Central memory CD8-positive, alpha-beta T cell (primary cell): ENCODE measurements around the gene STARD3.
A peak's percentile ranks its signal among the peaks of the same experiment; 100 is the strongest.
"Not testable (repeated sequence)": the region's sequence is repeated elsewhere in the genome, so short reads cannot be mapped to it uniquely, and the experiment has no call there.

Source experiments
- ATAC-seq: fragments of 150-1000 bp; cut with Tn5 transposase; replicated peaks from 2 replicates; pipeline ENCODE4 v1.10.0; 2022; ENCODE audit warnings: mild to moderate bottlenecking, moderate FRiP score, moderate number of reproducible peaks; ENCODE audit not compliant: poor library complexity, severe bottlenecking; ENCODE audit errors: extremely low read depth
- DNase-seq, 2 donors: peaks; one replicate each; pipeline ENCODE4 v3.0.0; 2021; ENCODE audit warnings: low spot score in 2 of 2
- H3K27ac Mint-ChIP-seq: one replicate; pipeline ENCODE4 v1.8.0; 2022; ENCODE audit warnings: low read depth, mild to moderate bottlenecking, moderate library complexity, mixed read lengths
- H3K27me3 Mint-ChIP-seq: one replicate; pipeline ENCODE4 v1.8.0; 2022; ENCODE audit warnings: mixed read lengths
- H3K36me3 Mint-ChIP-seq: one replicate; pipeline ENCODE4 v1.8.0; 2022; ENCODE audit warnings: mild to moderate bottlenecking, moderate library complexity, mixed read lengths; ENCODE audit not compliant: insufficient read depth
- H3K4me1 Mint-ChIP-seq: one replicate; pipeline ENCODE4 v1.8.0; 2022; ENCODE audit warnings: mixed read lengths
- H3K4me3 Mint-ChIP-seq: one replicate; pipeline ENCODE4 v1.8.0; 2022; ENCODE audit warnings: mild to moderate bottlenecking, moderate library complexity, mixed read lengths
- H3K9me3 Mint-ChIP-seq: one replicate; pipeline ENCODE4 v1.8.0; 2022; ENCODE audit warnings: mixed read lengths

Gene STARD3

DNA sequence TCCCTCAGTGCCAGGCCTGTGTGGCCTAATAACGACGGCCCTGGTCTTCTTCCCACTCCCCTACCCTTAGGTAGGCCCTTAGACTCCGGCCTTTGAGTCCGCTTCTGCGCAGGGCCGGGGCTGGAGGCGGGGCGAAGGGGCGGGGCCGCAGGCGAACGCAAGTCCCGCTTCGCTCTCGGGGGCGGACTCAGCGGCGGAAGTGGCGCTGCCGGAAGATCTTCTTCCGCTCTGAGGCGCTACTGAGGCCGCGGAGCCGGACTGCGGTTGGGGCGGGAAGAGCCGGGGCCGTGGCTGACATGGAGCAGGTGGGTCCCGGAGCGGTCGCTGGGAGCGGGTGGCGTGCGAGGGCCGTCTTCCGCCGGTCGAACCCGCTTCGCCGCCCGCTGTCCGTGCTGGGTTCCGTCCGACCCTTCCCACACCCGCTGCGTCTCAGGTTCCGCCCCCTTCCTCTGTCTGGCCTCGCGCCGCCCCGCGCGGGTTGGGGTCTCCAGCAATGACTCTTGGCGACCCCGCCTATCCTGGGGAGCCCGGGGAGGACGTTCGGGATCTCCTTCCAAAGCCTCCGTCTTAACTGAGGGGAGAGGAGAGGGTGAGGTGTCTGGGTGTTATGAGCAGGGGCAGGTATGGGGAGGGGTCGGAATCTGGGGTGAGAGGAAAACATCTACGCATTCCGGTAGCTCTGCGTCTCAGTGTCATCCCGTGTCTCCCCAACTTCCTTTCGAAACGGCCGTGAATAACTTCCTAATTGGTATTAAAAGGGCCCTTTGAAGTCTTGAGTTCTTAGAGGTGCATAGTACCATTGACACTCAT, at the start of gene STARD3:
Gene STARD3 (plus strand): TSS at position 218 of the 810 bp plus-strand sequence. CDS start 16,388 bp downstream, outside the sequence.
- Mint-ChIP-seq H3K4me3 (peak within 1 kb of the TSS; percentile 87), H3K4me1 (peaks cover 61% of the 10 kb centered on the region), H3K36me3 (peaks cover 8% of the 10 kb centered on the region), H3K9me3 (no peaks in the 10 kb centered on the region), H3K27ac (peak within 1 kb of the TSS; percentile 88), H3K27me3 (peaks cover 2% of the 10 kb centered on the region)
- ATAC-seq, result peak; percentile 90
- peak; percentile 77 to 80 for DNase-seq

DNA sequence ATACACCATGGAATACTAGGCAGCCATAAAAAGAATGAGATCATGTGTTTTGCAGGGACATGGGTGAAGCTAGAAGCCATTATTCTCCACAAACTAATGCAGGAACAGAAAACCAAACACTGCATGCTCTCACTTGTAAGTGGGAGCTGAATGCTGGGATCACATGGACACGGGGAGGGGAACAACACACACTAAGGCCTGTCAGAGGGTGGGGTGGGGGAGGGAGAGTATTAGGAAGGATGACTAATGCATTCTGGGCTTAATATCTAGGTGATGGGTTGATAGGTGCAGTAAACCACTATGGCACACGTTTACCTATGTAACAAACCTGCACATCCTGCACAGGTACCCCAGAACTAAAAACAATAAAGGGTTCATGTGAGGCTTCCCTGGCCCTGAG, 46.8 kb upstream of the STARD3 start:
- H3K27me3 Mint-ChIP-seq, result peaks cover 51% of the 10 kb centered on the region
- ATAC-seq, H3K4me1 Mint-ChIP-seq, H3K4me3 Mint-ChIP-seq, DNase-seq, H3K36me3 Mint-ChIP-seq, H3K9me3 Mint-ChIP-seq, H3K27ac Mint-ChIP-seq: not testable (repeated sequence)

DNA sequence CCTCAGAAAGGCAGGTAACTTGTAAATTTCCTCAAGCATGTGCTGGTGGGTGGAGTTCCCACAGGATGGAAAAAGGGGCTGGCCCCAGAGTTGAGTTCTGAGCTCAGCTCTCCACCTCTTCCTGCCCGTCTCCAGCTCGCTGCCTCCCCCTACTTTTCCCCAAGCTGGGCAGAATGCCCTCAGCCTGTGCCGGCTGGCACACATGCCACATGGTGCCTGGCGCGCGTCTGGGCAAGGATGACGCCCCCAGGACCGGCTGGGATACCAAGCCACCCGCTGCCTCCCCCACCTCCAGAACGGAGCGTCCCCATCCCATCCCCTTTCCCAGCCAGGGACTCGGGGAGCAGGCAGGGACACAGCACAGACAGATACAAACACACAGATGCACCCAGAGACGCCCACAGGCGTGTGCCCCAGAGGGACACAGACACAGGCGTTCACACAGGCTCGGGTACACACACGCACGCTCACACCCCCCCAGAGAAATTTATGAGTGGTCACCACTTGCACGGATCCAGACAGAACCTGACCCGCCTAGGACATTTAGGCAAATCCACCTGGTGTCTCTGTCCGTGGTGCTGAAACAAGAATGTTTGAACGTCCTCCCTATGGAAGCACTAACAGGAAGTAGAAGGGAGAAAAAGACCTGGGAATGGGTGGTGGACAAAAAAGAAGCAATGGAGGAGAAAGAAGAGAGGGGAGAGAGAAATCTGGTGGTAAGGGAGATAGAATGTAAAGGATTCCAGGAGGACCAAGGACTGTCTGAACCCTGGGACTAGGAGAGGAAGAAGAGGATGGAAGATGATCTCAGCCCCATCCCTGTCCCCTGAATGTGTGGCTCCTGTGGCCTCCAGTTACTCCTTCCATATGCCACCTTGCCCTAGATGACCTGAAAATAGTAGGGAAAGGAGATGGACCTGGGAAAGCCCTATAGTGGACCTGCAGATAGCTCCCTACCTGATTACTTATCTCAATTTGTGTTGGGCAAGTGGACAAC, 44.7 kb upstream of the STARD3 start:
- Mint-ChIP-seq H3K4me3 (no peak overlapping the region), H3K36me3 (no peaks in the 10 kb centered on the region), H3K4me1 (peaks cover 12% of the 10 kb centered on the region), H3K27me3 (peaks cover 71% of the 10 kb centered on the region), H3K9me3 (no peaks in the 10 kb centered on the region), H3K27ac (no peak overlapping the region)
- no peak for DNase-seq
- no peak for ATAC-seq

DNA sequence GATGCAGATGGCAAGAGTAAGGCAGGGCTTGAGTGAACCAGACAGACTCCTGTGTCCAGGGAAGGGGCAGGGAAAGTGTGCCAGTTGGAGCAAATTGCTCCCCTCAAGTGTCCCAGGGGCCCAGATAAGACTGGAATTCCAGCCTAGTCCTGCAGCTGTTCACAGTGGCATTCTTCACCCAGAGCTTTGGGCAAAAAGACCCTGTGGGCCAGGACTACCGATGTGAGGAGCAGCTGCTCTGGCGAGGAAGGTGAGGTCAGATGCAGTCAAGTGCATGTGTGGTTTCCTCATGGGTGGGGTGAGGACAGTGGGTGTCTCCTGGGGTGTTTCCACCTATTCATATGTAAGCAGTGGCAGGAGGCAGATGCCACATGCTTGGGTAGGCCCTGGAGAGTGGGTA, 43.6 kb upstream of the STARD3 start:
- Mint-ChIP-seq H3K36me3 (no peaks in the 10 kb centered on the region), H3K9me3 (no peaks in the 10 kb centered on the region), H3K27me3 (peaks cover 83% of the 10 kb centered on the region), H3K4me3 (no peak overlapping the region), H3K27ac (no peak overlapping the region), H3K4me1 (peaks cover 17% of the 10 kb centered on the region)
- DNase-seq, result no peak
- ATAC-seq, result no peak

- Mint-ChIP-seq H3K27me3 (peaks cover 84% of the 10 kb centered on the region), H3K4me3 (no peak overlapping the region), H3K27ac (no peak overlapping the region), H3K36me3 (no peaks in the 10 kb centered on the region), H3K4me1 (peaks cover 21% of the 10 kb centered on the region), H3K9me3 (no peaks in the 10 kb centered on the region)
- DNase-seq (no peak), ATAC-seq (no peak)
Observed at GRCh38 chr17:39595294-39595693, 41.6 kb upstream of the STARD3 start.

DNA sequence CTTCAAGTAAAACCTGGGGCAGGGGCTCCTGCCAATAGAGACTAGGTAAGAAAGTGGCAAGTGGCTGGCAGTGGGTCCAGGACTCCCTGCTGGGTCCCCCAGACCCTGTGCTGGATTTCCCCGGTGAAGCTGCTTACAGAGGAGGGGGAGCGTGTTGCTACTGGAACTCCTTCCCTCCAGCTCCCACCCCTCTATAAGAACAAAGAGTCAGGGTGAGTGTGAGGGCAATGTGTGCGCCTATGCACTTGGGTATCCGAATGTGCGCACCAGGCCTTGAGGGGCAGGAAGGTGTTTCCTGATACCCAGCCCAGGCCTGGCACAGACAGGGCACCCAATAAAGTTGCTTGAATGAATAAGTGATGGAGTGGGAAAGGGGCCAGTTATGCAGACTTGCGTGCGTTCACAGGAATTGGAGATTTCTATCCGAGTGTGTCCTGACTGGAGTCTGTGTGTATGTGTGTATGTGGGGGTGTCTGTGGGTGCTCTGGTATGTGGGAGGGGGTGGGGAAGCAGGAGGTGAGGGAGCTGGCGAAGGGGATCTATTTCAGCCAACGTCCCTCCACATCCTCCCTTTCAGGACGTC, 40.9 kb upstream of the STARD3 start:
- Mint-ChIP-seq H3K27me3 (peaks cover 89% of the 10 kb centered on the region), H3K9me3 (no peaks in the 10 kb centered on the region), H3K27ac (no peak overlapping the region), H3K36me3 (no peaks in the 10 kb centered on the region), H3K4me3 (no peak overlapping the region), H3K4me1 (peaks cover 21% of the 10 kb centered on the region)
- ATAC-seq (no peak), DNase-seq (no peak)

DNA sequence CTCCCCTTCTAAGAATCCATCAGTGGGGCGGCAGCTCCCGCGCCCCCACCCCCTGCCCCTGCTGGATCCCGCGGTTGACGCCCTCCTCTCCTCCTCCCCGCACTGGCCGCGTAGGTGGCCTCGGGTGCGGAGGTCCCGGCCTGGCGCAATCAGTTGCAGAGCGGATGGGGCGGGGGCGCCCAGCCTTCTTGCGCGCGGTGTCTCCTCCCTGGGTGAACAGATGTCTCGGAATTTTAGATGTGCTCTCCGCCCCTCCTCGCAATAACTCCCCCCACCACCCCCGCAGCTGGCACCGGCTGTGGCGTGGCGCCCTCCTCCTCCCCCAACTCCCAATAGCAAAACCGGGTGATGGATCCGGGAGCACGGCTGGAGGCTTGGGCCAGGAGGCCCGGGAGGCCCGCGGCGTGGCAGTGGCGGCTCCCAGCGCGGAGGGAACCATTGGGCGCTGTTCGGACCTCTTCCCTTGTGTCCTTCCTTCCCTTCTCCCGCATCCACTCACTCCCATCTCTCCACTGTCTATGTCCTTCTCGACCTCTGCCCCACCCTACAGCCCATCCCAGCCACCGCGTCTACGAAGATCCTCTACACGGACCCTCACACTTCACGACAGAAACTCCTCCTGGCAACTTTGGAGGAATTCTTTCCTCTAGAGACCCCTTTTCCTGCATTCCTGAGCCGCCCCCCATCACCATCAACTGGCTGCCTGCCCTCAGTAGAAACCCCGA, 40.2 kb upstream of the STARD3 start:
- Mint-ChIP-seq H3K27me3 (peaks cover 89% of the 10 kb centered on the region), H3K9me3 (no peaks in the 10 kb centered on the region), H3K4me1 (peaks cover 21% of the 10 kb centered on the region), H3K27ac (no peak overlapping the region), H3K4me3 (no peak overlapping the region), H3K36me3 (no peaks in the 10 kb centered on the region)
- no peak for DNase-seq
- no peak for ATAC-seq

DNA sequence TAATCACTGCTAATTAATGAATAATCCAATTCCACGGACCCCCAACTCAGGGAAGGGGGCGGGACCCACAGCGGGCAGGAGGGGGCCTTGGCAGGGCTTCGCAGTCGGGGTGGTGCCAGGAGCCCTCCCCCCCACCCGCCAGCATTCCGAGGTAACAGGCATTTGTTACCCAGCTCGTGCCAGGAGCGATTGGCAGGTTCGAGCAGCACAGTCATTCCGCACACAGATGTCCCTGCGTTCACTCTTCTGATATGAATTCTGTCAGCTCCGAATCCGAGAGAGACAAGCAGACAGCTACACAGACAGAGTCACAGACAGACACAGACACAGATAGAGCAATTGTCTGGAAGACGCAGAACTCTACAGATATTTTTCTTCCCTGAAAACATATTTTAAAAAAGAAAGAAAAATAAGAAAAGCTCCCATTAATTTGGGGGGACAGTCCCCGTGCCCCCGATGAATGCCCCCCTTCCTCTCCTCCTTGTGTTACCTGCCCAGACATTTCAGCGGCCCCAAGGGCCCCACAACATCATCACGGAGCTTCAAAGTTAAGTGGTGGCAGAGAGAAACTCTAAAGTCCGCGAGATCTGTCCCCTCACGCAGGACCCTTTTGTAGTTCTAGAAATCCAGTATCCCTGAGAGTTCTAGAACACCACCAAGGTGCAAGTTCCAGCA, 39.4 kb upstream of the STARD3 start:
- ATAC-seq, result no peak
- Mint-ChIP-seq H3K4me3 (no peak overlapping the region), H3K36me3 (no peaks in the 10 kb centered on the region), H3K9me3 (no peaks in the 10 kb centered on the region), H3K27me3 (peaks cover 89% of the 10 kb centered on the region), H3K4me1 (peaks cover 21% of the 10 kb centered on the region), H3K27ac (no peak overlapping the region)
- DNase-seq, result no peak

- DNase-seq (no peak), ATAC-seq (no peak)
- Mint-ChIP-seq H3K27ac (no peak overlapping the region), H3K4me1 (peaks cover 22% of the 10 kb centered on the region), H3K9me3 (no peaks in the 10 kb centered on the region), H3K27me3 (peaks cover 89% of the 10 kb centered on the region), H3K36me3 (no peaks in the 10 kb centered on the region), H3K4me3 (no peak overlapping the region)
Observed at GRCh38 chr17:39598047-39598481, 38.9 kb upstream of the STARD3 start.

GRCh38 chr17:39598630-39599003, 38.3 kb upstream of the STARD3 start:
- DNase-seq, result no peak
- Mint-ChIP-seq H3K9me3 (no peaks in the 10 kb centered on the region), H3K36me3 (no peaks in the 10 kb centered on the region), H3K27me3 (peaks cover 89% of the 10 kb centered on the region), H3K4me1 (peaks cover 28% of the 10 kb centered on the region), H3K4me3 (no peak overlapping the region), H3K27ac (no peak overlapping the region)
- no peak for ATAC-seq

DNA sequence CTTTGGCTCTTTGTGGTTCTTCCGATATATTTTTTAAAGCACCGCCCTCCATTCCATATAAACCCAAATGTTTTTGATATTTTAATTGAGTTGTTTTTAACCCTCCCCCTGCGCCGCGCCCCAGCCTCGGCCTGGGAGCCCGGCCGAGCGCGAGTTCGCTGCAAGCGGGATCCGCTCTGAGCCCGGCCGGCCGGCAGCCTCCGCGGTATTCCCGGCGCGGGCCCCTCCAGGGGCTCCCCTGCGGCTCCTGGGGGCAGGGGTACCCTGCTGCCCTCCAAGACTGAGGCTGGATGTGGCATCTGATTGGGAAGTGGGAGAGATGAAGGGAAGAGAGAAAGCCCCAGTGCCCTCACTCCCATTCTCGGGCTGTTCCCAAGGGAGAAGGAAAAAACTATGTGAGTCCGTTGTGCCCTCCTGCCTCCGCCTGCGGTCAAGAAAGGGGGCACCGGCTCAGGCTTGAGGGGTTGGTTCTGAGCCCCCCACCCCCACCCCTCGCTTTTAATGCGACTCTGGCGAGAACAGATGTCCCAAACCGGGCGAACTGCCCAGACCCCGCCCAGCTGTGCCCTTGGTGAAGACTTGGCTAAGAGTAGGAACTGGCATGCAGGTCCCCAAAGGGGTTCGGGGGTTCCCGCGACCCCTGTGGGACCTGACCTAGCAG, 37.8 kb upstream of the STARD3 start:
- H3K36me3 Mint-ChIP-seq, result no peaks in the 10 kb centered on the region
- ATAC-seq (no peak), DNase-seq (no peak)
- H3K27me3 Mint-ChIP-seq, result peaks cover 90% of the 10 kb centered on the region
- H3K4me3 Mint-ChIP-seq, result no peak overlapping the region
- H3K27ac Mint-ChIP-seq, result no peak overlapping the region
- peaks cover 31% of the 10 kb centered on the region for H3K4me1 Mint-ChIP-seq
- H3K9me3 Mint-ChIP-seq, result no peaks in the 10 kb centered on the region
